Coronary artery (tissue), 2 donors: ENCODE data around the gene DNMT1.

Source experiments
- DNase-seq: peaks from one replicate; pipeline ENCODE4 v3.0.0-alpha.2; 2017; ENCODE audit warnings: low spot score
- H3K27ac ChIP-seq, 2 donors: fragments of 200-600 bp; sonication (generic); one replicate each; pipeline ENCODE4 v1.5.1; 2016 to 2019
- H3K4me3 ChIP-seq: fragments of 200-600 bp; sonication (generic); 2 replicates; pipeline ENCODE4 v1.5.1; 2016; ENCODE audit warnings: mild to moderate bottlenecking, moderate library complexity
- TF ChIP-seq, protein P1 (sequence below): fragments of 200-600 bp; sonication (generic); IDR thresholded peaks from one replicate; pipeline ENCODE4 v1.5.1; 2019; ENCODE audit warnings: antibody characterized with exemption

DNMT1 gene

DNA sequence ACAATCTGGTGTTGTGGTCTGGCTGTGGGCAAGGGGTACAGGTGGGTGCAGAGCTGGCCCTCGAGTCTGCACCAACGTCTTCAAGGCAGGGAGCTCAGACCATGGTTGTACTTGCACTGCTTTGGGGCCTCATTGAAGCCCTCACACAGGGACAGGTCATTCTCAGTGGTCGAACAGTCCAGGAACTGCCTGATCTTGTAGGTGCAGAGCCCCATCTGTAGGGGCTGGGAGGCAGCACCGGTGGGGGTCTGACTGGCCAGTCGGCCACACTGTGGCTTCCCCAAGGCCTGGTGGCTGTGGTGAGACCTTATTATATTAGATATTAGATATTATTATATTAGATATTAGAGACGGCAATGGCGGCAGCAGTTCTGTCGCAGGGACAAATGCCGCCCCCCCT, 22.3 kb upstream of the DNMT1 start:
- no peak for DNase-seq
- Histone ChIP-seq H3K27ac (no peak overlapping the region), H3K4me3 (no peak overlapping the region)
- TF ChIP-seq, protein P1, sequence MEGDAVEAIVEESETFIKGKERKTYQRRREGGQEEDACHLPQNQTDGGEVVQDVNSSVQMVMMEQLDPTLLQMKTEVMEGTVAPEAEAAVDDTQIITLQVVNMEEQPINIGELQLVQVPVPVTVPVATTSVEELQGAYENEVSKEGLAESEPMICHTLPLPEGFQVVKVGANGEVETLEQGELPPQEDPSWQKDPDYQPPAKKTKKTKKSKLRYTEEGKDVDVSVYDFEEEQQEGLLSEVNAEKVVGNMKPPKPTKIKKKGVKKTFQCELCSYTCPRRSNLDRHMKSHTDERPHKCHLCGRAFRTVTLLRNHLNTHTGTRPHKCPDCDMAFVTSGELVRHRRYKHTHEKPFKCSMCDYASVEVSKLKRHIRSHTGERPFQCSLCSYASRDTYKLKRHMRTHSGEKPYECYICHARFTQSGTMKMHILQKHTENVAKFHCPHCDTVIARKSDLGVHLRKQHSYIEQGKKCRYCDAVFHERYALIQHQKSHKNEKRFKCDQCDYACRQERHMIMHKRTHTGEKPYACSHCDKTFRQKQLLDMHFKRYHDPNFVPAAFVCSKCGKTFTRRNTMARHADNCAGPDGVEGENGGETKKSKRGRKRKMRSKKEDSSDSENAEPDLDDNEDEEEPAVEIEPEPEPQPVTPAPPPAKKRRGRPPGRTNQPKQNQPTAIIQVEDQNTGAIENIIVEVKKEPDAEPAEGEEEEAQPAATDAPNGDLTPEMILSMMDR, result no peak

DNA sequence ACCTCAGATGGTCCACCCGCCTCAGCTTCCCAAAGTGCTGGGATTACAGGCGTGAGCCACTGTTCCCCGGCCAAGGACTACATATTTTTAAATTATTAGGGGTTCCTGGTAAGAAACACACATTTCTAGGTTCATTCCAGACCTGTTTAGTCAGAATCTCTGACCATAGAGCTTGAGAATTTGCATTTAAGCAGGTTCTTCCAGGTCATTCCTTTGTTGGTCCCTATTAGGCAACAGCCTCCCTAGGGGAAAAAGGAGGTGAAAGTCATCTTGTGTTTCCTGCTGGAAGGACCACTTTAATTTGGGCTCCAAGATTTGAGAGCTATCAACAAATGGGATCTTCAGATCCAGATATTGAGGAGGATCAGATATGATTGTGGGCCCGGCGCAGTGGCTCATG, 20.0 kb upstream of the DNMT1 start:
- H3K27ac ChIP-seq, result no peak overlapping the region
- DNase-seq, result no peak
- TF ChIP-seq, protein P1, result no peak
- H3K4me3 ChIP-seq, result no peak overlapping the region

DNA sequence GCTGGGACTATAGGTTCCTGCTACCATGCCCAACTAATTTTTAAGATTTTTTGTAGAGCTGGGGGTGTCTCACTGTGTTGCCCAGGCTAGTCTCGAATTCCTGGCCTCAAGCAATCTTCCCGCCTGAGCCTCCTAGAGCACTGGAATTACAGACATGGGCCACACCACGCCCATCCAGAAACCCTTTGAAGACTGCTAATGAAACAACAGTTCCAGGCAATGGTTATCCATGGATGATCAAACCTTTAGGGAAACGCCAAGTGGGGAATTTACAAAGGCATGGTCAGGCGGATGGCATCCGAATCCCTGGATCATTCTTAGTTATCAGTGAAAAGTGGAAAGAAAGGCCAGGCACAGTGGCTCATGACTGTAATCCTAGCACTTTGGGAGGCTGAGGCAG, 16.9 kb upstream of the DNMT1 start:
- no peak for DNase-seq
- Histone ChIP-seq H3K27ac (no peak overlapping the region), H3K4me3 (no peak overlapping the region)
- TF ChIP-seq, protein P1, result no peak

DNA sequence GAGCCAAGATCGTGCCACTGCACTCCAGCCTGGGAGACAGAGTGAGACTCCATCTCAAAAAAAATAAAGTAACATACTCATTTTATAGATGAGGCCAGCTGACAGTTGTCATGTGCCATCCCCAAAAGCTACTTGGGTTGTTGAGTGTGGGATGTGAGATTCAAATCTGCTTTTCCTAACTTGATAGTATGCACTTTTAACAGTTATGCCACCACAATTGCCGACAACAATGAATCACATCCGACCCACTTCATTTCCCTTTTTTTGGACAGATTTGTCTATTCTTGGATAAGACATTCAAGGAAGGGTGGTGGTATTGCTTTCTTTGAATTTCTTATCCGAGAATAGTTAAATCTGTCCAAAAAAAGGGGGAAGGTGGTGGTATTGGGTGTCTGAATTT, 16.3 kb upstream of the DNMT1 start:
- no peak overlapping the region for H3K27ac ChIP-seq
- TF ChIP-seq, protein P1, result no peak
- H3K4me3 ChIP-seq, result no peak overlapping the region
- no peak for DNase-seq

DNA sequence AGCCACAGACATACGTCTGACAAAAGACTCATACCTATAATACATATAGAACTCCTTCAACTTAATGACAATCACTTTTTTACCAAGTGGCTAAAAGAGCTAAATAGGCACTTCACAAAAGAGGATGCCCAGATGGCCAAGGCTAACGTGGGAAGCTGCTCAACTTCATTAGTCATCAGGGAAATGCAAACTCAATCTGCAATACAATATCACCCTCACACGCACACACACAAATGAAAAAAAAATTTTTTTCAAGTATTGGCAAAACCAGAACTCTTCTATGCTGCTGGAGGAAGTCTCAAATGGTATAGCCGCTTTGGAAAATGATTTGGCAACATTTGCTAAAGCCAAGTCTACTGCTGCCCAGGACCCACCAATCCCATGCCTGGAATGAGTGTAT, 14.6 kb upstream of the DNMT1 start:
- Histone ChIP-seq H3K4me3 (no peak overlapping the region), H3K27ac (no peak overlapping the region)
- TF ChIP-seq, protein P1, result no peak
- DNase-seq, result no peak

DNA sequence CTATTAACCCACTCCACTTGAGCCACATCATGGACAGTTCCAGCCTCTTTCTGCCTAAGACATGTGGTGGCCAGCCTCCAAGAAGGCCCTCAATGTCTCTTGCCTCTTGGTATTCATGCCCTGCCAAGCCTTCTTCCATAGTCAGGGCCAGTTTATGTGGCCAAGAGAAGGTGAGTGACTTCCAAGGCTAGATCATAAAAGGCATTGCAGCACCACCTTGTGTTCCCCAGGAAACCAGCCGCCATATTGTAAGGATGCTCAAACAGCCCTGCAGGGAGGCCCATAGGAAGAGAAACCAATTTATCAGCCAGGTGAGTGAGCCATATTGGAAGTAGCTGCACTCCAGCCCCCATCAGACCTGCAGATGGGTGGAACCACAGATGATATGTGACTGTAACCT, 12.3 kb upstream of the DNMT1 start:
- TF ChIP-seq, protein P1, result no peak
- Histone ChIP-seq H3K4me3 (no peak overlapping the region), H3K27ac (no peak overlapping the region)
- DNase-seq, result no peak

DNA sequence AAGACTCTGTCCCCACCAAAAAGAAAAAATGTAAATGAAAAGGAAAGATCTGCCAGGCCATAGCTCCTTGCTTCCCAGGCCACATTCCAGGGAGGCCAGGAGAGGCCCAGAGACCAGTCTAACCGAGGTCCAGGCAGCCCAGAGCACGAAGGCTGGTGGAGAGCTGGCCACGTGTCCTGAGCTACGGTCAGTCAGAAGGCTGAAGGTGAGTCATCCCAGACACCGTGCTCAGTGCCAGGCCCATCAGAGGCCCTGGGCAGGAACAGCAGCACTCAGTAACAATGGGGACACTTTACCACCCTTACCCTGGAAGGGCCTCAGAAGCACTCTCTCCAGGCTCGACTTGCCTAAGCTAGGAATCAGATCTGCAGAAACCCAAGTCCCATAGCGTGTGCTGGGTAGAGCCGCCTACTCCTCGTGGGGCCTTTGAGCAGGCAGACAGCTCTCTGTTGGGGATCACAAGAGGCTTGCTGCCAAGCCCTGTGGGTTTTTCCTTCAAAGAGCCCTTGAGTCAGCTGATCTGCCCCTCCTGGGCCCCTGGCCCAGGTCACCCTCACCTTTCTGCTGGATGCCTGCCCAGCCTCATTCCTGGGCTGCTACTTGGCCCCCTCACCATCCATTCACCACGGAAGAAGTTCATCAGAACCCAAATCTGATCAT, 11.6 kb upstream of the DNMT1 start:
- H3K4me3 ChIP-seq, result no peak overlapping the region
- no peak for DNase-seq
- no peak overlapping the region for H3K27ac ChIP-seq
- TF ChIP-seq, protein P1, result no peak
